ENCODE measurements around the gene TRPM2. TPM values are rescaled to one million over a fixed set of nuclear protein-coding genes. Genes with fewer than 3 reads are reported as not detected.

TRPM2 gene
- total RNA-seq, 1 donor from 2014 or later = not detected

DNA sequence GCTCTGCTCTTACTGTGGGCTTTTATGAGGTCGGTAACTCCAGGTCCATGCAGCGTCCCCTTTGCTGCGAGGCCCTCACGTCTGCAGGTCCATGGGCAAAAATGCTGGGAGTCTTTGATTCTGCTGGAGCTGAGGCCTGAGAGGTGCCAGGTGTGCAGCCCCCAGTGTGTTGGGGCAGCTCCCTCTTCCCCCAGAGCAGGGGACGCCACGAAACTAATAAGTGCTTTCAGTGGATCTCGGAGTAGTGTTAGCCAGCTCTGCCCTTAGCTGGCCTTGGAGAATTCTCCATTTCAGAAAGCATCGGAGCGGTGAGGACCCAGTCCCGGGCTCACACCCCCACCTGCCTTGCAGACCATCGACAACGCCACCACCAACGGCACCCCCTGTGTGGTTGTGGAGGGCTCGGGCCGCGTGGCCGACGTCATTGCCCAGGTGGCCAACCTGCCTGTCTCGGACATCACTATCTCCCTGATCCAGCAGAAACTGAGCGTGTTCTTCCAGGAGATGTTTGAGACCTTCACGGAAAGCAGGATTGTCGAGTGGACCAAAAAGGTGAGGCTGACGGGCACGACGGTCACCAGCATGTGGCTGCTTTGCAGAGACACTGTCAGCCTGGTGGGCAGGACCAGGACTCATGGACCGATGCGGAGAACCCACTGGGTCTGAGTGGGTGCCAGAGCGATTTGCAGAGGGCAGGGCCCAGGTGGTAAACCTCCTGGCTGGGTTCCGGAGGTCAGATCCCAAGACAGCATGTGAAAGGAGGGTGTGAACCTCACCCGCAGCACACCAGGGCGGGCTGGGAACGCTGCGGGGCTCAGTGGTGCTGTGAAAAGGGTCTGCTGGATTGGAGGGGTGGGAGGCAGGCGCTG lies 25.5 kb downstream of the TRPM2 start:
- Mint-ChIP-seq H3K4me3 (ENCODE audit: unreplicated experiment) (no peak overlapping the region), H3K9me3 (ENCODE audit: unreplicated experiment) (peaks cover 5% of the 10 kb centered on the region), H3K27ac (ENCODE audit: unreplicated experiment) (no peak overlapping the region), H3K27me3 (ENCODE audit: unreplicated experiment) (peaks cover 3% of the 10 kb centered on the region), H3K36me3 (ENCODE audit: unreplicated experiment) (no peaks in the 10 kb centered on the region), H3K4me1 (ENCODE audit: unreplicated experiment) (no peaks in the 10 kb centered on the region)
- TF ChIP-seq, protein P1, sequence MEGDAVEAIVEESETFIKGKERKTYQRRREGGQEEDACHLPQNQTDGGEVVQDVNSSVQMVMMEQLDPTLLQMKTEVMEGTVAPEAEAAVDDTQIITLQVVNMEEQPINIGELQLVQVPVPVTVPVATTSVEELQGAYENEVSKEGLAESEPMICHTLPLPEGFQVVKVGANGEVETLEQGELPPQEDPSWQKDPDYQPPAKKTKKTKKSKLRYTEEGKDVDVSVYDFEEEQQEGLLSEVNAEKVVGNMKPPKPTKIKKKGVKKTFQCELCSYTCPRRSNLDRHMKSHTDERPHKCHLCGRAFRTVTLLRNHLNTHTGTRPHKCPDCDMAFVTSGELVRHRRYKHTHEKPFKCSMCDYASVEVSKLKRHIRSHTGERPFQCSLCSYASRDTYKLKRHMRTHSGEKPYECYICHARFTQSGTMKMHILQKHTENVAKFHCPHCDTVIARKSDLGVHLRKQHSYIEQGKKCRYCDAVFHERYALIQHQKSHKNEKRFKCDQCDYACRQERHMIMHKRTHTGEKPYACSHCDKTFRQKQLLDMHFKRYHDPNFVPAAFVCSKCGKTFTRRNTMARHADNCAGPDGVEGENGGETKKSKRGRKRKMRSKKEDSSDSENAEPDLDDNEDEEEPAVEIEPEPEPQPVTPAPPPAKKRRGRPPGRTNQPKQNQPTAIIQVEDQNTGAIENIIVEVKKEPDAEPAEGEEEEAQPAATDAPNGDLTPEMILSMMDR (IDR thresholded peaks at IDR 0.05) = no peak
- no peak for DNase-seq (ENCODE audit: extremely low spot score, unreplicated experiment)

DNA sequence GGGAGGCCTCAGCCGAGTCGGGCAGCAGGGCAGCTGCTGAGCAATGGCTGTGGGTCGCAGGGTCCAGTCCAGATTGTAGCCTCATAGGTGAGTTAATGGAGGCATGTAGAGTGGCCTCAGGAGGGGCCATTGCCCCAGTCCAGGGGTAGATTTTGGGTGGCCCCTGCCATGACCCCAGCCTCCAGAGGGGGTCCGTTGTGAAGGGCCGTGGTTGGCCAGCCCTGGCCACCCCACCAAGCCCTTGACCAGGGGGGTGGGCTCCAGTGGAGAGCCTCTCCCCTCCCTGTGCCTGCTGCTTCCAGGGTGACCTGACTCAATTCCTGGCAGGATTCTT lies 26.1 kb downstream of the TRPM2 start:
- TF ChIP-seq, protein P1 (IDR thresholded peaks at IDR 0.05) = no peak
- DNase-seq (ENCODE audit: extremely low spot score, unreplicated experiment) = no peak
- no peaks in the 10 kb centered on the region for H3K4me1 Mint-ChIP-seq (ENCODE audit: unreplicated experiment)
- no peak overlapping the region for H3K27ac Mint-ChIP-seq (ENCODE audit: unreplicated experiment)
- H3K27me3 Mint-ChIP-seq (ENCODE audit: unreplicated experiment) = peaks cover 3% of the 10 kb centered on the region
- H3K4me3 Mint-ChIP-seq (ENCODE audit: unreplicated experiment) = no peak overlapping the region
- H3K9me3 Mint-ChIP-seq (ENCODE audit: unreplicated experiment) = peaks cover 10% of the 10 kb centered on the region
- no peaks in the 10 kb centered on the region for H3K36me3 Mint-ChIP-seq (ENCODE audit: unreplicated experiment)

DNA sequence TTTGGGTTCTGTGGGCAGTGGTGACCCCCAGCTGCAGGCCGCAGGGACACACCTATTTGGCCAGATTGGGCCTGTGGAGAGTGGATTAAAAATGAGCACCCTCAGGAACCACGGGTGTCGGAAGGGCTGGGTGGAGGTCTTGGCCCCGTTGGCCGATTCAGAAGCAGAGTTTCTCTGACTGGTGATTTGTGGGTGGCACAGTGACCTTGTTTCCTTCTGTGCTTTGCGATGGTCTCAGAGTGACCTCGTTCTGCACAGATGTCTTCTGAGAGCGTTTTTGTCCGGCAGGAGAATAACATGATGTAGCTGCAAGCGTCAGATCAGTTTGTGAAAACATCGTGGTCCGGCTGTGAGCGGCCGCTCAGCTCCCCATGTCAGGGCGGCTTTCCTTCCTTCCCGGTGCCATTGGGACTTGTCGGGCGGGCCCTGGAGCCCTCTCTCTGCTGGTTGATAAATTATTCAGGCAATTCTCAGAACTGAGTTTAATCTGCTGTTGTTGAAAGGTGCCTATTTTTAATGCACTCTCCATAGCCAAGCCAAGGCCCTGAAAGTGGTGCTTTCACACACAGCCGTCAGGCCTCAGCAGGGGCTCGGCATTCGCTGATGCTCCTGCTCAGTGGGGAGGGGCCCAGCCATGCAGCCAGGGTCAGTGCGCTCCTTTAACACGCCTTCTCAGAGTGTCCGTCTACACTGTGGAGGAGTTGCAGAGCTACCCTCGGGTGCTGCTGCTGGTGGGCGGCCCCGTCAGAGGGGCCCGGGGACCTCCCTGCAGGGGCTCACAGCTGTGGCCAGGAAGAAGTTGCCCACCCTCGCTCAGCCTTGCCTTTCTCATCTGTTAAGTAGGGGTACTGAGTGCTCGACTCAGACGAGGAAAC lies 26.8 kb downstream of the TRPM2 start:
- Mint-ChIP-seq H3K27ac (ENCODE audit: unreplicated experiment) (no peak overlapping the region), H3K9me3 (ENCODE audit: unreplicated experiment) (peaks cover 18% of the 10 kb centered on the region), H3K27me3 (ENCODE audit: unreplicated experiment) (peaks cover 3% of the 10 kb centered on the region), H3K4me3 (ENCODE audit: unreplicated experiment) (no peak overlapping the region), H3K4me1 (ENCODE audit: unreplicated experiment) (no peaks in the 10 kb centered on the region), H3K36me3 (ENCODE audit: unreplicated experiment) (no peaks in the 10 kb centered on the region)
- DNase-seq (ENCODE audit: extremely low spot score, unreplicated experiment) = no peak
- TF ChIP-seq, protein P1 (IDR thresholded peaks at IDR 0.05) = no peak

DNA sequence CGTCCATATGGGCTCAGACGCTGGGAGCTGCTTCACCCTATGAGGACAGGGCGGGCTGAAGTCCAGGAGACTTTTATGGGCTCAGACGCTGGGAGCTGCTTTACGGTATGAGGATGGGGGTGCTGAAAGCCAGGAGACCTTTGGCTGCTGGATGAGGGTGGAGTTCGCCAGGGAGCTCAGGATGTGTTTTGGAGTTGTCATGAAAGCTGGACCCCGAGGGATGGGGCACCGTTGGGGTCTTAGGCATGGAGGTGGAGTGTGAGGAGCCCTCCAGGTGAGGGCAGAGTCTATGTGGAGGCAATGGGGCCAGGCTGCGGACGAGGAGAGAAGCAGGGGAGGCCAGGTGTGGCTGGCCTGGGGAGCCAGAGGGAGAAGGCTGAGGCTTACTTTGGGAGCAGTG lies 27.5 kb downstream of the TRPM2 start:
- H3K36me3 Mint-ChIP-seq (ENCODE audit: unreplicated experiment) = no peaks in the 10 kb centered on the region
- no peak overlapping the region for H3K4me3 Mint-ChIP-seq (ENCODE audit: unreplicated experiment)
- no peaks in the 10 kb centered on the region for H3K4me1 Mint-ChIP-seq (ENCODE audit: unreplicated experiment)
- DNase-seq (ENCODE audit: extremely low spot score, unreplicated experiment) = no peak
- H3K27ac Mint-ChIP-seq (ENCODE audit: unreplicated experiment) = no peak overlapping the region
- peaks cover 22% of the 10 kb centered on the region for H3K9me3 Mint-ChIP-seq (ENCODE audit: unreplicated experiment)
- H3K27me3 Mint-ChIP-seq (ENCODE audit: unreplicated experiment) = peaks cover 3% of the 10 kb centered on the region
- TF ChIP-seq, protein P1 (IDR thresholded peaks at IDR 0.05) = no peak

DNA sequence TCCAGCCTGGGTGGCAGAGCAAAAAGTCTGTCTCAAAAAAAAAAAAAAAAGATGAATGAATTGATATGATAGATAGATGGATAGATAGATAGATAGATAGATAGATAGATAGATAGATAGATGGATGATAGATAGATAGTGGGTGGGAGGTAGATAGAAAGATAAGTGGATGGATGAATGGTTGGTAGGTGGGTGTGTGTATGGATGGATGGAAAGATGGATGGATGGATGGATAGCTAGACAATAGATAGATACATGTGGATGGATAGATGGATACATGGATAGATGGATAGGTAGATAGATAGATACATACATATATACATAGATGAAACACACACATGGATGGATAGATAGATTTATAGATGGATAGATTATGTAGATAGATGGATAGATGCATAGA lies 28.5 kb downstream of the TRPM2 start:
- no peaks in the 10 kb centered on the region for H3K4me1 Mint-ChIP-seq (ENCODE audit: unreplicated experiment)
- TF ChIP-seq, protein P1 (IDR thresholded peaks at IDR 0.05) = no peak
- no peak overlapping the region for H3K27ac Mint-ChIP-seq (ENCODE audit: unreplicated experiment)
- no peak overlapping the region for H3K4me3 Mint-ChIP-seq (ENCODE audit: unreplicated experiment)
- DNase-seq (ENCODE audit: extremely low spot score, unreplicated experiment) = no peak
- H3K27me3 Mint-ChIP-seq (ENCODE audit: unreplicated experiment) = peaks cover 3% of the 10 kb centered on the region
- no peaks in the 10 kb centered on the region for H3K36me3 Mint-ChIP-seq (ENCODE audit: unreplicated experiment)
- H3K9me3 Mint-ChIP-seq (ENCODE audit: unreplicated experiment) = peaks cover 27% of the 10 kb centered on the region

Data from osteocyte (in vitro differentiated cells).